A673 (cell line): ENCODE measurements around the gene TOM1L2. TPM values are rescaled to one million over a fixed set of nuclear protein-coding genes. Genes with fewer than 3 reads are reported as not detected.
"Not testable (repeated sequence)": the region's sequence is repeated elsewhere in the genome, so short reads cannot be mapped to it uniquely, and the experiment has no call there.

Experiments used
- BruUV-seq: library from RNA; stranded (reverse); fragments of 400-500 nt; replicated peaks from 2 replicates; lab custom pipeline; 2021; lab: Mats Ljungman, UMichigan
- CTCF ChIA-PET: fragments of 300-600 bp; sonication (Branson Sonifier 250); formaldehyde crosslinking; loops from one replicate; lab custom pipeline; 2022; ENCODE audit warnings: antibody characterized with exemption; lab: Charles Lee
- POLR2A ChIA-PET: fragments of 300-600 bp; sonication (Branson Sonifier 250); formaldehyde crosslinking; loops from one replicate; lab custom pipeline; 2022; ENCODE audit warnings: antibody characterized with exemption; ENCODE audit not compliant: low non-redundant PET; lab: Charles Lee
- DNase-seq: peaks from one replicate; pipeline ENCODE4 v3.0.0-alpha.2; 2015; ENCODE audit warnings: low spot score
- H3K27ac ChIP-seq: fragments of 200-600 bp; sonication (generic); 2 replicates; pipeline ENCODE4 v1.5.1; 2016; ENCODE audit warnings: mixed run types, low read depth, mild to moderate bottlenecking, mixed read lengths, antibody characterized with exemption, low read length; ENCODE audit not compliant: poor library complexity, severe bottlenecking
- H3K27me3 ChIP-seq: fragments of 200-600 bp; sonication (generic); replicated peaks from 2 replicates; pipeline ENCODE4 v1.6.1; 2017; ENCODE audit warnings: mixed run types, low read depth, mild to moderate bottlenecking, mixed read lengths, antibody characterized with exemption, low read length; ENCODE audit not compliant: insufficient read depth, poor library complexity
- H3K36me3 ChIP-seq: fragments of 200-600 bp; sonication (generic); 2 replicates; pipeline ENCODE4 v1.6.1; 2016; ENCODE audit warnings: mixed run types, mild to moderate bottlenecking, mixed read lengths, antibody characterized with exemption, low read length; ENCODE audit not compliant: insufficient read depth, poor library complexity, severe bottlenecking
- H3K4me1 ChIP-seq: fragments of 200-600 bp; sonication (generic); 2 replicates; pipeline ENCODE4 v1.6.1; 2017; ENCODE audit warnings: mixed run types, mild to moderate bottlenecking, mixed read lengths, antibody characterized with exemption, low read length; ENCODE audit not compliant: insufficient read depth, poor library complexity, severe bottlenecking
- H3K4me3 ChIP-seq: fragments of 200-600 bp; sonication (generic); 2 replicates; pipeline ENCODE4 v1.5.1; 2016; ENCODE audit warnings: low read depth, mixed run types, mild to moderate bottlenecking, mixed read lengths, low read length; ENCODE audit not compliant: poor library complexity, severe bottlenecking
- H3K9me3 ChIP-seq: fragments of 200-600 bp; sonication (generic); 2 replicates; pipeline ENCODE4 v1.6.1; 2016; ENCODE audit warnings: mixed run types, low read depth, mild to moderate bottlenecking, mixed read lengths, antibody characterized with exemption, low read length; ENCODE audit not compliant: poor library complexity, severe bottlenecking
- EZH2 ChIP-seq: fragments of 200-600 bp; sonication (generic); IDR thresholded peaks from 2 replicates; pipeline ENCODE4 v1.6.1; 2017; ENCODE audit warnings: borderline replicate concordance, low read depth, mild to moderate bottlenecking, mixed read lengths, antibody characterized with exemption, low read length; ENCODE audit not compliant: poor library complexity, severe bottlenecking
- intact Hi-C: fragments of 100-400 bp; cut with micrococcal nuclease; formaldehyde crosslinking; loops from one replicate; pipeline ENCODE4 v1.10.0; 2022; ENCODE audit not compliant: unreplicated experiment
- total RNA-seq: library from RNA; stranded (reverse); gene quantifications from 2 replicates; pipeline ENCODE4 v1.2.3, GENCODE V29; 2021
- TF ChIP-seq, protein P1 (sequence below): fragments of 300-800, 200-600 bp; sonication (generic); conservative IDR thresholded peaks from 2 replicates; pipeline ENCODE4 v1.5.1; 2017; ENCODE audit warnings: low read depth, mild to moderate bottlenecking, antibody characterized with exemption, low read length, moderate library complexity, mixed read lengths

The TOM1L2 gene
- total RNA-seq, 1 experiment from 2014 or later = 10.0 TPM

DNA sequence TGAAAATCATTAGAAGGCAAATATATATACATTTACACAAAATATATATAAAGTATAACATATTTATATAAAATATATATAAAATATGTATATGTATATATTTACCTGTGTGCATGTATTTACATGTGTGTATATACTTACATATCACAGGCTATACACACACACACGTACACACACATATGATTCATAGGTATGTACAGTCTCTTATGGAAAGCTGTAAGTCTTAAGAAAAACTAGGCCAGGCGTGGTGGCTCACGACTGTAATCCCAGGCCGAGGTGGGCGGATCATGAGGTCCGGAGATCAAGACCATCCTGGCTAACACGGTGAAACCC lies 14.7 kb downstream of the TOM1L2 start:
- TF ChIP-seq EZH2 = no peak
- TF ChIP-seq, protein P1, sequence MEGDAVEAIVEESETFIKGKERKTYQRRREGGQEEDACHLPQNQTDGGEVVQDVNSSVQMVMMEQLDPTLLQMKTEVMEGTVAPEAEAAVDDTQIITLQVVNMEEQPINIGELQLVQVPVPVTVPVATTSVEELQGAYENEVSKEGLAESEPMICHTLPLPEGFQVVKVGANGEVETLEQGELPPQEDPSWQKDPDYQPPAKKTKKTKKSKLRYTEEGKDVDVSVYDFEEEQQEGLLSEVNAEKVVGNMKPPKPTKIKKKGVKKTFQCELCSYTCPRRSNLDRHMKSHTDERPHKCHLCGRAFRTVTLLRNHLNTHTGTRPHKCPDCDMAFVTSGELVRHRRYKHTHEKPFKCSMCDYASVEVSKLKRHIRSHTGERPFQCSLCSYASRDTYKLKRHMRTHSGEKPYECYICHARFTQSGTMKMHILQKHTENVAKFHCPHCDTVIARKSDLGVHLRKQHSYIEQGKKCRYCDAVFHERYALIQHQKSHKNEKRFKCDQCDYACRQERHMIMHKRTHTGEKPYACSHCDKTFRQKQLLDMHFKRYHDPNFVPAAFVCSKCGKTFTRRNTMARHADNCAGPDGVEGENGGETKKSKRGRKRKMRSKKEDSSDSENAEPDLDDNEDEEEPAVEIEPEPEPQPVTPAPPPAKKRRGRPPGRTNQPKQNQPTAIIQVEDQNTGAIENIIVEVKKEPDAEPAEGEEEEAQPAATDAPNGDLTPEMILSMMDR = no peak
- no peak for DNase-seq
- H3K27ac ChIP-seq = no peak overlapping the region
- H3K9me3 ChIP-seq = no peaks in the 10 kb centered on the region
- H3K36me3 ChIP-seq = no peaks in the 10 kb centered on the region
- no peak overlapping the region for H3K4me3 ChIP-seq
- no TSS peak for BruUV-seq
- no peaks in the 10 kb centered on the region for H3K27me3 ChIP-seq
- intact Hi-C loops = no loop called here
- ChIA-PET POLR2A (no interaction called here), CTCF (no interaction called here)
- H3K4me1 ChIP-seq = no peaks in the 10 kb centered on the region

DNA sequence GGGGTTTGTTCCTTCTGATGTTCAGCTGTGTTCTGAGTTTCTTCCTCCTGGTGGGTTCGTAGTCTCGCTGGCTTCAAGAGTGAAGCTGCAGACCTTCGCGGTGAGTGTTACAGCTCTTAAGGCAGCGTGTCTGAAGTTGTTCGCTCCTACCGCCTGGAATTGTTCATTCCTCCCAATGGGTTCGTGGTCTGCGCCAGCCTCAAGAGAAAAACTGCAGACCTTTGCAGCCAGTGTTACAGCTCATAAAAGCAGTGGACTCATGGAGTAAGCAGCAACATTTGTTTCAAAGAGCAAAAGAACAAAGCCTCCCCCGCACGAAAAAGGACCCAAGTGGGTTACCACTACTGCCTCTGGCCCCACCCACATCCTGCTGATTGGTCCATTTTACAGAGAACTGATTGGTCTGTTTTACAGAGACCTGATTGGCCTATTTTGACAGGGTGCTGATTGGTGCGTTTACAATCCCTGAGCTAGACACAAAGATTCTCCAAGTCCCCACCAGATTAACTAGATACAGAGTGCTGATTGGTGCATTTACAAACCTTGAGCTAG lies 16.3 kb downstream of the TOM1L2 start:
- H3K36me3 ChIP-seq, BruUV-seq, H3K4me3 ChIP-seq, POLR2A ChIA-PET, intact Hi-C loops, DNase-seq, H3K27me3 ChIP-seq, CTCF ChIA-PET, H3K9me3 ChIP-seq, H3K4me1 ChIP-seq, H3K27ac ChIP-seq: not testable (repeated sequence)

DNA sequence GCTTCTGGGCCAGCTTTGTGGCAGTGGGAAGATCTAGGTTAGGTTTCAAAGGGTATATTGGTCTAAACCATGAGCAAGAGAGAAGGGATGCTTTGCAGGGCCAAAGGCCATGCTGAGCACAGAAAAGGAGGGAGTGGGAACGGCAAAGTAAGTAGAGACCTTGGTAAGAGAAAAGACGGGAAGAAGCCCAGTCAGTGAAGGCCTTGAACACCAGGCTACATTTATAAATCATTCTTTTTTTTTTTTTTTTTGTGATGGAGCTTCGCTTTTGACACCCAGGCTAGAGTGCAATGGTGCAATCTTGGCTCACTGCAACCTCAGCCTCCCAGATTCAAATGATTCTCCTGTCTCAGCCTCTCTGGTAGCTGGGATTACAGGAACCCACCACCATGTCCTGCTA lies 18.1 kb downstream of the TOM1L2 start:
- intact Hi-C loops = no loop called here
- H3K4me3 ChIP-seq = no peak overlapping the region

More for the DNA sequence above, 18.1 kb downstream of the TOM1L2 start:
- Histone ChIP-seq H3K4me1 (peaks cover 3% of the 10 kb centered on the region), H3K27me3 (no peaks in the 10 kb centered on the region), H3K36me3 (no peaks in the 10 kb centered on the region), H3K27ac (no peak overlapping the region), H3K9me3 (no peaks in the 10 kb centered on the region)
- POLR2A ChIA-PET = no interaction called here
- CTCF ChIA-PET = no interaction called here
- BruUV-seq = no TSS peak
- DNase-seq = no peak
- TF ChIP-seq EZH2 = no peak
- TF ChIP-seq, protein P1 = no peak
